Esophagus muscularis mucosa (tissue), 3 donors: ENCODE results near the gene TBC1D5.

Source experiments
- POLR2A ChIP-seq: fragments of 450-650 bp; IDR thresholded peaks from one replicate; pipeline ENCODE4 v1.6.1; 2017; ENCODE audit warnings: antibody characterized with exemption, moderate library complexity, mild to moderate bottlenecking, low read depth
- POLR2AphosphoS5 ChIP-seq, 2 donors: sonication (generic); formaldehyde crosslinking; IDR thresholded peaks; one replicate each; pipeline ENCODE4 v1.6.1; 2017; ENCODE audit warnings: antibody characterized with exemption in 2 of 2
- TF ChIP-seq, protein P1 (sequence below), 3 experiments: fragments of 200-600 bp in 2 of 3; fragments of 450-650 bp in 1 of 3; sonication (generic) in 2 of 3; IDR thresholded peaks; one replicate each; pipeline ENCODE4 v1.5.1; 2017 to 2019; ENCODE audit warnings: antibody characterized with exemption in 3 of 3, mild to moderate bottlenecking in 2 of 3, moderate library complexity in 1 of 3

GRCh38 chr3:17747174-17747889, 4.9 kb upstream of the TBC1D5 start:
- TF ChIP-seq, protein P1, sequence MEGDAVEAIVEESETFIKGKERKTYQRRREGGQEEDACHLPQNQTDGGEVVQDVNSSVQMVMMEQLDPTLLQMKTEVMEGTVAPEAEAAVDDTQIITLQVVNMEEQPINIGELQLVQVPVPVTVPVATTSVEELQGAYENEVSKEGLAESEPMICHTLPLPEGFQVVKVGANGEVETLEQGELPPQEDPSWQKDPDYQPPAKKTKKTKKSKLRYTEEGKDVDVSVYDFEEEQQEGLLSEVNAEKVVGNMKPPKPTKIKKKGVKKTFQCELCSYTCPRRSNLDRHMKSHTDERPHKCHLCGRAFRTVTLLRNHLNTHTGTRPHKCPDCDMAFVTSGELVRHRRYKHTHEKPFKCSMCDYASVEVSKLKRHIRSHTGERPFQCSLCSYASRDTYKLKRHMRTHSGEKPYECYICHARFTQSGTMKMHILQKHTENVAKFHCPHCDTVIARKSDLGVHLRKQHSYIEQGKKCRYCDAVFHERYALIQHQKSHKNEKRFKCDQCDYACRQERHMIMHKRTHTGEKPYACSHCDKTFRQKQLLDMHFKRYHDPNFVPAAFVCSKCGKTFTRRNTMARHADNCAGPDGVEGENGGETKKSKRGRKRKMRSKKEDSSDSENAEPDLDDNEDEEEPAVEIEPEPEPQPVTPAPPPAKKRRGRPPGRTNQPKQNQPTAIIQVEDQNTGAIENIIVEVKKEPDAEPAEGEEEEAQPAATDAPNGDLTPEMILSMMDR (IDR thresholded peaks at IDR 0.05): no peak
- TF ChIP-seq POLR2A (no peak), POLR2AphosphoS5 (IDR thresholded peaks at IDR 0.05) (no peak)
